SJSA1 (cell line): ENCODE measurements around the gene ADPRM. TPM values are rescaled to one million over a fixed set of nuclear protein-coding genes. Genes with fewer than 3 reads are reported as not detected.
A peak's percentile ranks its signal among the peaks of the same experiment; 100 is the strongest.

Experiments
- DNase-seq, 2 experiments: peaks; one replicate each; pipeline ENCODE4 v3.0.0-alpha.2; 2015 to 2020; ENCODE audit warnings: low spot score in 2 of 2, low read depth in 1 of 2
- H3K27ac ChIP-seq: fragments of 250-450 bp; sonication (Bioruptor Pico); 2 replicates; pipeline ENCODE4 v1.5.1; 2020; ENCODE audit warnings: mild to moderate bottlenecking, moderate library complexity
- H3K27me3 ChIP-seq: fragments of 250-450 bp; sonication (Bioruptor Pico); replicated peaks from 2 replicates; pipeline ENCODE4 v1.5.1; 2020; ENCODE audit warnings: mild to moderate bottlenecking, moderate library complexity
- H3K36me3 ChIP-seq: fragments of 250-450 bp; sonication (Bioruptor Pico); 2 replicates; pipeline ENCODE4 v1.5.1; 2020; ENCODE audit warnings: mild to moderate bottlenecking
- H3K4me1 ChIP-seq: fragments of 250-450 bp; sonication (Bioruptor Pico); replicated peaks from 2 replicates; pipeline ENCODE4 v1.6.1; 2021; ENCODE audit warnings: mild to moderate bottlenecking
- H3K4me3 ChIP-seq: fragments of 250-450 bp; sonication (Bioruptor Pico); 2 replicates; pipeline ENCODE4 v1.5.1; 2020; ENCODE audit warnings: mild to moderate bottlenecking
- H3K9me3 ChIP-seq: fragments of 250-450 bp; sonication (Bioruptor Pico); replicated peaks from 2 replicates; pipeline ENCODE4 v1.5.1; 2020; ENCODE audit warnings: mild to moderate bottlenecking
- total RNA-seq: library from RNA; depleted of rRNA; stranded (reverse); fragments of >200 nt; shearing (Covaris generic); gene quantifications from 2 replicates; pipeline ENCODE4 v1.2.3, GENCODE V29; 2014; rRNA removed

The ADPRM gene
- total RNA-seq = 6.1 and 9.5 TPM in 2 replicates

- Histone ChIP-seq H3K4me3 (peak within 1 kb of the TSS; percentile 71), H3K36me3 (peaks cover 36% of the 10 kb centered on the region), H3K4me1 (peaks cover 8% of the 10 kb centered on the region; the same call in 1 of the 2 replicates), H3K27ac (peak within 1 kb of the TSS; percentile 69), H3K9me3 (no peaks in the 10 kb centered on the region), H3K27me3 (no peaks in the 10 kb centered on the region)
- DNase-seq = peak; percentile 83 to 94
Observed at GRCh38 chr17:10697092-10698081, at the start of gene ADPRM, which contains the start of gene SCO1. Gene ADPRM (plus strand): TSS chr17:10697594. CDS start chr17:10704927, 7,333 bp downstream. Gene SCO1 (minus strand): TSS chr17:10697533. CDS start chr17:10697507, 26 bp downstream.

DNA sequence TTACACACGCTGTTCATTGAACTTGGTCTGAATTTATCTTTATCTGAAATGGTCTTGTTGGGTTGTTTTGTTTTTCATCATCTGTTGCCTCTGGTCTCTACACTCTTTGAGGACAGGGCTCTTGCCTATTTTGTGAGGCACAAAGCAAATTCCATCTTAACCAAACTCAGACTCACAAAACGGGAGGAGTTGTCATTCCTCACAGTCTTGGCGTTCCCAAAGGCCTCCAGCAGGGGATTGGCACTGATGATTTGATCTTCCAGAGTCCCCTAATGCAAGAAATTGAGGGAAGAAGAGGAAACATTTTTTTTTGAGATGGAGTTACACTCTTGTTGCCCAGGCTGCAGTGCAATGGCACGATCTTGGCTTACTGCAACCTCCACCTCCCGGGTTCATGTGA lies 49.0 kb upstream of the ADPRM start:
- Histone ChIP-seq H3K27me3 (no peaks in the 10 kb centered on the region), H3K36me3 (no peaks in the 10 kb centered on the region), H3K4me3 (no peak overlapping the region), H3K9me3 (no peaks in the 10 kb centered on the region), H3K27ac (no peak overlapping the region), H3K4me1 (no peaks in the 10 kb centered on the region)
- no peak for DNase-seq

DNA sequence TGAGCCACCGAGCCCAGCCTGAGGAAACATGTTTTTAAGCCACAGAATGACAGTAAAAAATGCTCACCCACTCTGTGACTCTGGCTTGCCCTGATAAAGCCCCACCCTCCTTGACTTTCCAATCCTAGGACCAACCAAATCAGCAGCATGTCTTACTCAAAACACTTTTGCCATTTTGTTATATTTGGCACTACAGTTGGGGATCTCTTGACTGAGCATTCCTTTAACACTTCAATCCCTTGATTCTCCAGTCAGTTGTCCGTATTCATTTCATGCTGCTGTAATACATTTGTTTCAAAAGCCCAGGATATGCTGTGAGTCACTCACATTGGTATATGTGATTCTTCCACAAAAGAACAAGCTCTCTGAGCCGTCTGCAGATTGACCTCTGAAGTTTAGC lies 48.4 kb upstream of the ADPRM start:
- Histone ChIP-seq H3K4me3 (no peak overlapping the region), H3K9me3 (no peaks in the 10 kb centered on the region), H3K27me3 (no peaks in the 10 kb centered on the region), H3K27ac (no peak overlapping the region), H3K4me1 (no peaks in the 10 kb centered on the region), H3K36me3 (no peaks in the 10 kb centered on the region)
- no peak for DNase-seq

GRCh38 chr17:10649602-10650001 lies 47.8 kb upstream of the ADPRM start:
- H3K9me3 ChIP-seq = no peaks in the 10 kb centered on the region
- DNase-seq = no peak
- no peaks in the 10 kb centered on the region for H3K36me3 ChIP-seq
- H3K27me3 ChIP-seq = no peaks in the 10 kb centered on the region
- no peak overlapping the region for H3K27ac ChIP-seq
- no peak overlapping the region for H3K4me3 ChIP-seq
- H3K4me1 ChIP-seq = no peaks in the 10 kb centered on the region

- Histone ChIP-seq H3K4me1 (no peaks in the 10 kb centered on the region), H3K36me3 (no peaks in the 10 kb centered on the region), H3K27ac (no peak overlapping the region), H3K27me3 (no peaks in the 10 kb centered on the region), H3K9me3 (no peaks in the 10 kb centered on the region), H3K4me3 (no peak overlapping the region)
- no peak for DNase-seq
Observed at GRCh38 chr17:10651927-10652326, 45.5 kb upstream of the ADPRM start.

GRCh38 chr17:10652984-10653659 lies 44.3 kb upstream of the ADPRM start:
- Histone ChIP-seq H3K27ac (no peak overlapping the region), H3K4me3 (no peak overlapping the region), H3K4me1 (no peaks in the 10 kb centered on the region), H3K9me3 (no peaks in the 10 kb centered on the region), H3K27me3 (no peaks in the 10 kb centered on the region), H3K36me3 (no peaks in the 10 kb centered on the region)
- no peak for DNase-seq

DNA sequence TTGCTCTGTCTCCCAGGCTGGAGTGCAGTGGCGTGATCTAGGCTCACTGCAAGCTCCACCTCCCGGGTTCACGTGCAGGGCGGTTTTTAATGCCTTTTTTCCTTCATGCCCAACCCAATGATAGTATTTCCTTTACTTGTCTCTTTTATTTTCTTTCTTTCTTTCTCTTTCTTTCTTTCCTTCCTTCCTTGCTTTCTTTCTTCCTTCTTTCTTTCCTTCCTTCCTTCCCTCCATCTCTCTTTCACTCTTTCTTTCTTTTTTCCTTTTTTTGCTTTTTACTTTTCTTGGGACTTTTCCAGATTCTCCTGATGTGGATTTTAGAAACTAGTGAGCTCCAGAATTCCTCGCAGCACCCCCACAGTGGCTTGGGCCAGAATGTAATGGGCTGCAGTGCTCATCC lies 43.4 kb upstream of the ADPRM start:
- no peak for DNase-seq
- H3K9me3 ChIP-seq = no peaks in the 10 kb centered on the region
- no peak overlapping the region for H3K4me3 ChIP-seq
- H3K27ac ChIP-seq = no peak overlapping the region
- no peaks in the 10 kb centered on the region for H3K27me3 ChIP-seq
- no peaks in the 10 kb centered on the region for H3K36me3 ChIP-seq
- no peaks in the 10 kb centered on the region for H3K4me1 ChIP-seq

- no peaks in the 10 kb centered on the region for H3K36me3 ChIP-seq
- H3K27ac ChIP-seq = no peak within 1 kb of the TSS
- H3K4me3 ChIP-seq = no peak within 1 kb of the TSS
- no peaks in the 10 kb centered on the region for H3K27me3 ChIP-seq
- no peak for DNase-seq
- no peaks in the 10 kb centered on the region for H3K9me3 ChIP-seq
- H3K4me1 ChIP-seq = no peaks in the 10 kb centered on the region
Observed at GRCh38 chr17:10657148-10657547, 40.2 kb upstream of the ADPRM start, which contains the start of gene MYH3. Gene MYH3 (minus strand): TSS chr17:10657309. CDS start chr17:10655064, 2,245 bp downstream.

DNA sequence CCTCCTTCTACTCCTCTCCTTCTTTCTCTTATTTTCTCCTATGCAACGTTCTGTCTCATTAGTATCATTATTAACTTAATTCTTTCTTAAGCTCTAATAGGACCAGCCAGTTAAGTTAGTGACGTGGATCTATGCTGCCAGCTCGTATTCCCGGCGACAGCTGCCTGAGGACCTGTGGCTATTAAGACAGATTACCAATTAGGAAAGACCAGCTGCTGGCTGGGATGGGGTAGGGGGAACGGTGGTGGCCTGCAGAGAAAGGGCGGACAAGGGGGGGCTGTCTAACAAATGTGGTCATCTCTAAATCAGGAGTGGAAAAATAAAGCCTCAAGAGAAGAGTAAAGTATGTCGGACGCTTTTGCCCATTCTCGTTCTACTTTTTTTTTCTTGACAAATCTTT lies 39.5 kb upstream of the ADPRM start:
- Histone ChIP-seq H3K36me3 (no peaks in the 10 kb centered on the region), H3K27ac (no peak overlapping the region), H3K9me3 (no peaks in the 10 kb centered on the region), H3K4me1 (no peaks in the 10 kb centered on the region), H3K4me3 (no peak overlapping the region), H3K27me3 (no peaks in the 10 kb centered on the region)
- DNase-seq = no peak

- no peak for DNase-seq
- Histone ChIP-seq H3K4me1 (no peaks in the 10 kb centered on the region), H3K36me3 (no peaks in the 10 kb centered on the region), H3K27ac (no peak overlapping the region), H3K27me3 (no peaks in the 10 kb centered on the region), H3K4me3 (no peak overlapping the region), H3K9me3 (no peaks in the 10 kb centered on the region)
Observed at GRCh38 chr17:10661437-10661836, 36.0 kb upstream of the ADPRM start.

DNA sequence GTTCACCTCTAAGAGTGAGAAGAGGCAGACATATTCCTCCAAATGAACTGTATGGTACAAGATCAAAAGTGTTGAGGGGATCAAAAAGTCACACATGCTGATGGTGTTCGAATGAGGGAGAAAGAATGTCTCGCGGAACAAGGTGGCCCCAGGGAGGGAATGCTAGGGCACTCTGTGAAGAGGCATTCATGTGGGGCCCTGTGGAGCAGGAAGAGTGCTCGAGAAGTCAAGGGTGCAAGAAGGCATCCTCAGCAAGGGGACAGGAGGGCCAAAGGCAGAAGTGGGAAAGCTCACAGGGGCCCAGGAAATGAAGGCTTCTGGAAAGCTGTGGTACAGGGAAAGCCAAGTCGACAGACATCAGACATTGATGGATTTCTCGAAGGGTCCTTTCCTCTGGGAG lies 34.2 kb upstream of the ADPRM start:
- no peak for DNase-seq
- Histone ChIP-seq H3K36me3 (no peaks in the 10 kb centered on the region), H3K4me1 (no peaks in the 10 kb centered on the region), H3K4me3 (no peak overlapping the region), H3K27ac (no peak overlapping the region), H3K27me3 (no peaks in the 10 kb centered on the region), H3K9me3 (no peaks in the 10 kb centered on the region)

DNA sequence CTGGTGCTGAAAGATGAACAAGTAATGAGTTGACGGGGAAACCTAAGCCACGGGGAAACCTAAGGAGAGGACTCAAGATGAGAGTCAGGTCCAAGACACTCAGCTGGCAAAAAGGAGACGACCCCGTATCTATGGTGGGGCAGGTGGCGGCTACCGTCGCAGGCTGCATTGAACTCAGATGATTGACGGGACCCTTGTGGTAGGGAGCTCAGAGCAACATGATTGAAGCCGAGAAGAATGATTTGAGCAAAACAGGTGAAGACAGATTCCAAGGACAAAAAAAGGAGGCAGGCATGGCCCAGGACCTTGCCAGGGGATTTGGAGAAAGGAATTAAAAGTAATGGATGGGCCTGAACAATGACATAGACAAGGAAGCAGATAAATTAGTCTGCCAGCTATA lies 32.8 kb upstream of the ADPRM start:
- no peaks in the 10 kb centered on the region for H3K36me3 ChIP-seq
- H3K27ac ChIP-seq = no peak overlapping the region
- H3K4me3 ChIP-seq = no peak overlapping the region
- H3K4me1 ChIP-seq = no peaks in the 10 kb centered on the region
- no peaks in the 10 kb centered on the region for H3K9me3 ChIP-seq
- DNase-seq = no peak
- no peaks in the 10 kb centered on the region for H3K27me3 ChIP-seq

DNA sequence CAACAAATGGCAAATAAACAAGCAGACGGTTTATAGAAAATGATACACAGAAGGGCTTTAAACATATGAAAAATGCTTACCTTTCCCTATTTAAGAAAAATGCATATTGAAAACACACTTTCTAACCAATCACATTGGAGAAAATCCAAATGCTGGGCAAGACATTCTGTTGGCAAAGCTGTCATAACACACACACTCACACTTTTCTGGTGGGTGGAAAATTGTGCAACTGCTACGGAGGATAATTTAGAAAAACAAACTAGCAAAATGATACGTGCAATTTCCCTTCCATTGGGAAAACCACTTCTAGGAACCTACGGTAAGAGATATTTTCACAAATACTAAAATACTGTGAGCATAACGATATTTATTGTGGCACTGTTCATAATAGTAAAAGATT lies 30.5 kb upstream of the ADPRM start:
- Histone ChIP-seq H3K36me3 (no peaks in the 10 kb centered on the region), H3K9me3 (no peaks in the 10 kb centered on the region), H3K27ac (no peak overlapping the region), H3K4me3 (no peak overlapping the region), H3K27me3 (no peaks in the 10 kb centered on the region), H3K4me1 (no peaks in the 10 kb centered on the region)
- no peak for DNase-seq

DNA sequence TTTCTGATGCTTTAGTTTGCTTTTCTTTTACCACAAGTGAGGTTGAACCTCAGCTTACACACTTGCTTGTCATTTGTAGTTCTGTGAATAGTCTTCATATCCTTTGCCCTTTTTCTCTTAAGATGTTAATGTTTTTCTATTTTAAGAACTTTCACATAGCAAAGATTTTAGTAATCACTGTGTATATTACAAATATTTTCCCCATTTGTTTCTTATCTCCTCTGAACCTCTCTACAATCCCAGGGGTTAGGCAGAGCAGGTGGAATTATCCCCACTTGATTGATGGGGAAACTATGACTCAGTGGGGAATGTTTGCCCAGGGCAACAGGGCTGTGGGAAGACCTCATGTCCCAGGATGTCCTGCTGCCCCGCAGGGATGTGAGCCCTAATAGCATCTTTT lies 28.6 kb upstream of the ADPRM start:
- no peak overlapping the region for H3K27ac ChIP-seq
- no peaks in the 10 kb centered on the region for H3K9me3 ChIP-seq
- H3K4me3 ChIP-seq = no peak overlapping the region
- no peaks in the 10 kb centered on the region for H3K27me3 ChIP-seq
- no peaks in the 10 kb centered on the region for H3K36me3 ChIP-seq
- DNase-seq = no peak
- H3K4me1 ChIP-seq = no peaks in the 10 kb centered on the region
